Pancreas (tissue), 10 donors: ENCODE measurements around the gene CD58. TPM values are rescaled to one million over a fixed set of nuclear protein-coding genes. Genes with fewer than 3 reads are reported as not detected.

Experiments used
- ATAC-seq, 4 donors: fragments of 200-7000 bp; cut with Tn5 transposase; one replicate each; pipeline versions ENCODE4 v1.8.0 to v1.9.1; 2020; ENCODE audit warnings: mild to moderate bottlenecking in 4 of 4, moderate library complexity in 4 of 4
- DNase-seq, 6 donors: peaks; one replicate each; pipeline ENCODE4 v3.0.0-alpha.2; 2020
- FAIRE-seq: peaks from 2 replicates; lab custom pipeline; 2012; peaks lifted over from hg19 to GRCh38; lab: Jason Lieb, UNC
- H3K27ac ChIP-seq, 4 donors: fragments of 200-600 bp; sonication (generic); 1 replicate in 3 of 4; 2 replicates in 1 of 4; pipeline versions ENCODE4 v1.5.0 to v1.8.0; 2020
- H3K27me3 ChIP-seq, 4 donors: fragments of 200-600 bp; one replicate each; pipeline ENCODE4 v1.8.0; 2021
- H3K36me3 ChIP-seq, 3 donors: fragments of 200-600 bp; sonication (generic) in 1 of 3; one replicate each; pipeline versions ENCODE4 v1.5.0 to v1.8.0; 2020 to 2021
- H3K4me1 ChIP-seq, 3 donors: fragments of 200-600 bp; one replicate each; pipeline ENCODE4 v1.8.0; 2021
- H3K4me3 ChIP-seq, 4 donors: fragments of 200-600 bp; sonication (generic) in 2 of 4; one replicate each; pipeline versions ENCODE4 v1.5.0 to v1.8.0; 2020 to 2021
- H3K9me3 ChIP-seq, 4 donors: fragments of 200-600 bp; one replicate each; pipeline ENCODE4 v1.8.0; 2021
- CTCF ChIP-seq, 4 donors: fragments of 200-600 bp; sonication (generic) in 3 of 4; IDR thresholded peaks; one replicate each; pipeline versions ENCODE4 v1.5.0 to v1.8.0; 2021; ENCODE audit warnings: antibody characterized with exemption in 4 of 4
- WGBS, 2 donors: extraction: QIAGEN DNeasy Blood & Tissue Kit; methylation state at CpG; one replicate each; pipeline ENCODE4 v1.1.7; 2013; 5-methylcytosine and 5-hydroxymethylcytosine counted together
- intact Hi-C, 3 donors: fragments of 100-400 bp; cut with DNase I; formaldehyde crosslinking; loops; one replicate each; pipeline versions ENCODE4 v1.11.1 to v1.14.2; 2022
- polyA plus RNA-seq, 2 donors: library from polyadenylated mRNA; stranded (reverse); fragments of 200-250 nt; gene quantifications; one replicate each; pipeline ENCODE4 v1.2.3, GENCODE V29; 2013
- total RNA-seq, 6 donors: library from RNA; stranded (reverse); fragmentation: NEBNext Ultra II Directional in 4 of 6; extraction: Animal tissue kit (Norgen Biotek cat#: 25700) in 4 of 6; gene quantifications; one replicate each; pipeline versions ENCODE4 v1.2.1 to v1.2.4, GENCODE V29; 2021 to 2023
- donor health status: healthy with polysubstance abuse.
- donor health status: DM: no; HTN: no; CAD: no; lungs with moderate emphysema.
- donor health status: DM: no; HTN: no; CAD: no.
- donor health status: control.
- donor health status: control.
- donor health status: Bipolar disorder and iron deficiency.
- donor health status: DM: yes; HTN: yes; CAD: no.
- donor health status: DM: no; HTN: no; CAD: no.
- donor health status: DM: no; HTN: no; CAD: no.
- donor health status: DM: yes; HTN: yes; CAD: no.

The CD58 gene
- total and polyA plus RNA-seq, 8 donors = 1.7 to 9.1 (median 4.0) TPM

GRCh38 chr1:116560704-116561490 lies 9.9 kb downstream of the CD58 start:
- TF ChIP-seq CTCF (IDR thresholded peaks at IDR 0.05) = no peak
- Histone ChIP-seq H3K27ac (no peak overlapping the region), H3K36me3 (no peaks in the 10 kb centered on the region), H3K27me3 (no peaks in the 10 kb centered on the region), H3K9me3 (no peaks in the 10 kb centered on the region), H3K4me3 (no peak overlapping the region), H3K4me1 (no peaks in the 10 kb centered on the region)
- 76 to 90% methylated on average over 4 of the region's 4 CpGs for WGBS, 2 donors
- ATAC-seq = no peak
- intact Hi-C loops = no loop called here
- no peak for FAIRE-seq
- DNase-seq = no peak

GRCh38 chr1:116559304-116559761 lies 11.5 kb downstream of the CD58 start:
- no peak overlapping the region for H3K4me3 ChIP-seq
- H3K36me3 ChIP-seq = no peaks in the 10 kb centered on the region
- no peaks in the 10 kb centered on the region for H3K9me3 ChIP-seq
- DNase-seq = no peak
- ATAC-seq = no peak
- no peak for FAIRE-seq
- H3K27me3 ChIP-seq = no peaks in the 10 kb centered on the region
- no peak overlapping the region for H3K27ac ChIP-seq
- intact Hi-C loops = no loop called here
- 68 to 71% methylated on average over 8 of the region's 8 CpGs for WGBS, 2 donors
- no peak for TF ChIP-seq CTCF (IDR thresholded peaks at IDR 0.05)
- peaks cover 0 to 5% (median 0%) of the 10 kb centered on the region in 3 donors for H3K4me1 ChIP-seq

- intact Hi-C loops = no loop called here
- Histone ChIP-seq H3K27me3 (no peaks in the 10 kb centered on the region), H3K9me3 (no peaks in the 10 kb centered on the region), H3K4me3 (no peak overlapping the region), H3K4me1 (peaks cover 0 to 5% (median 0%) of the 10 kb centered on the region in 3 donors), H3K27ac (no peak overlapping the region), H3K36me3 (no peaks in the 10 kb centered on the region)
- TF ChIP-seq CTCF (IDR thresholded peaks at IDR 0.05) = no peak
- ATAC-seq (no peak), DNase-seq (no peak), FAIRE-seq (no peak)
- 83 to 90% methylated on average over 1 of the region's 1 CpG for WGBS, 2 donors
Observed at GRCh38 chr1:116558571-116558970, 12.3 kb downstream of the CD58 start.

- Histone ChIP-seq H3K27ac (no peak overlapping the region), H3K4me3 (no peak overlapping the region), H3K4me1 (peaks cover 0 to 5% (median 0%) of the 10 kb centered on the region in 3 donors), H3K27me3 (no peaks in the 10 kb centered on the region), H3K36me3 (no peaks in the 10 kb centered on the region), H3K9me3 (no peaks in the 10 kb centered on the region)
- DNase-seq = no peak
- WGBS, 2 donors = 89 to 94% methylated on average over 4 of the region's 4 CpGs
- no peak for FAIRE-seq
- intact Hi-C loops = no loop called here
- no peak for ATAC-seq
- TF ChIP-seq CTCF (IDR thresholded peaks at IDR 0.05) = no peak
Observed at GRCh38 chr1:116558140-116558549, 12.7 kb downstream of the CD58 start.

- intact Hi-C loops = no loop called here
Observed at GRCh38 chr1:116557323-116557878, 13.4 kb downstream of the CD58 start.

More at GRCh38 chr1:116557323-116557878, 13.4 kb downstream of the CD58 start:
- no peak for TF ChIP-seq CTCF (IDR thresholded peaks at IDR 0.05)
- no peak overlapping the region for H3K4me3 ChIP-seq
- FAIRE-seq = no peak
- peaks cover 0 to 5% (median 0%) of the 10 kb centered on the region in 3 donors for H3K4me1 ChIP-seq
- WGBS, 2 donors = 87 to 92% methylated on average over 4 of the region's 4 CpGs
- no peaks in the 10 kb centered on the region for H3K36me3 ChIP-seq
- no peaks in the 10 kb centered on the region for H3K9me3 ChIP-seq
- no peak for DNase-seq
- no peak overlapping the region for H3K27ac ChIP-seq
- ATAC-seq = no peak
- no peaks in the 10 kb centered on the region for H3K27me3 ChIP-seq
